Activated effector memory CD4-positive, alpha-beta T cell treated with Interleukin-2 at 50 U/mL for 16 hours (primary cell): ENCODE results near the gene OR10A5.
"Not testable (repeated sequence)": the region's sequence is repeated elsewhere in the genome, so short reads cannot be mapped to it uniquely, and the experiment has no call there.

Source experiments
- DNase-seq: peaks from one replicate; pipeline ENCODE4 v3.0.0-alpha.2; 2020

The OR10A5 gene, protein sequence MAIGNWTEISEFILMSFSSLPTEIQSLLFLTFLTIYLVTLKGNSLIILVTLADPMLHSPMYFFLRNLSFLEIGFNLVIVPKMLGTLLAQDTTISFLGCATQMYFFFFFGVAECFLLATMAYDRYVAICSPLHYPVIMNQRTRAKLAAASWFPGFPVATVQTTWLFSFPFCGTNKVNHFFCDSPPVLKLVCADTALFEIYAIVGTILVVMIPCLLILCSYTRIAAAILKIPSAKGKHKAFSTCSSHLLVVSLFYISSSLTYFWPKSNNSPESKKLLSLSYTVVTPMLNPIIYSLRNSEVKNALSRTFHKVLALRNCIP

GRCh38 chr11:6845383-6845782 lies at the start of gene OR10A5:
Gene OR10A5 (plus strand): TSS chr11:6845683. CDS start chr11:6845683, 0 bp downstream.
- DNase-seq: no peak

DNA sequence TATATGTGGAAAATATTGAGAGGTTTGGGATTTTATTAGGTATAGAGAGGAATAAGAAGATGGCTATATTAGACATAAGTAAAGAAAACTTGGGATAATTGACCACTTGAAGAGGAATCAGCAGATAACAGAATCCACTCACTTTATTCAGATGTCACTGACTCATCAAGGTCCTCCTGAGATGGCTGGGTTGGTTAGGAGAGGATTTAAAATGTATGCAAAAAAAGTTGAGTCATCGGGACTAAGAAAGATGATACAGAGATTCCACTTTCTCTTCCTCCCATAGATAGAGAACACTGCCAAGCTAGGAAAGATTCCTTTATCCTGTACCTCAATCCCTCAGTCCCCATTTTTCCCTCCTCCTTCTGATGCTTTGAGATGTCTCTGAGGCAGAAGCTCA lies 46.1 kb upstream of the OR10A5 start, which contains the start of gene OR6A2:
Gene OR6A2 (minus strand): TSS at position 288 of the 400 bp plus-strand sequence. CDS start 3,981 bp downstream, outside the sequence.
- DNase-seq: no peak

DNA sequence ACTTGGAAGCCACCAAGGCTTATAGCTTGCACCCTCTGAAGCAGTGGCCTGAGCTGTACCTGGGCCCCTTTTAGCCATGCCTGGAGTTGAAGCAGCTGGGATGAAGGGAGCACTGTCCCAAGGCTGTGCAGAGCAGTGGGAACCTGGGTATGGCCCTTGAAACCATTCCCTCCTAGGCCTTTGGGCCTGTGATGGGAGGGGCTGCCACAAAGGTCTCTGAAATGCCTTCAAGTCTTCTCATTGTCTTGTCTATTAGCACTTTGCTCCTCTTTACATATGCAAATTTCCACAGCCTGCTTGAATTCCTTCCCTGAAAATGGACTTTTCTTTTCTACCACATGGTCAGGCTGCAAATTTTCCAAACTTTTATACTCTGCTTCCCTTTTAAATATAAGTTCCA lies 44.4 kb upstream of the OR10A5 start:
- not testable (repeated sequence) for DNase-seq

DNA sequence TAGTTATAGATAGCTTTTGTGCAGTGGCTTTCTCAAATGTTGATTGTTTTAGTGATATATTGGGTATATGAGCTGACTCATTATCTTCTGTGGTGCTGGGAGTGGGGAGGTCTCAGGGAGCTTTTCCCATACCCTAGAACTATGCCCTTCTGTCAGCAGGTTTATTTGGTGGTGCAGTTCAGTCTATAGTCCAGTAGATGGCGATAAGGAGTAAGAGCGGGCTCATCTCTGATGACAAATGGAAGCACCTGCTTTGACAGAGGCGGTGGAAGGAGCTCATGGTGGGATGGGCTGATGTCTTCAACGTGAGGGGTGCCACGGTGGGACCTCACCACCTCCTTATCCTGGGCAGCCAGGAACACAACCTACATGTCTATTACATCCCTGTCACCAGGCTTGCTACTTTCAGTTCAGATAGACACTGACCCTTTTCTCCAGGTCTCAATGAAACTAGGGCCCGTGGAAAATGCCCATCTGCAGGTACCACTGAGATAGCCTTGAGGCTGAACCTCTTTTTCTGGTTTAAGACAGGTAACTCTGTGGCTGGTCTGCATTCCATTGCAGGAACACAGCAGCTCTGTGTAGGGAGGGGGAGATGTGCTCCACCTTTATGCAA lies 33.0 kb upstream of the OR10A5 start:
- no peak for DNase-seq

DNA sequence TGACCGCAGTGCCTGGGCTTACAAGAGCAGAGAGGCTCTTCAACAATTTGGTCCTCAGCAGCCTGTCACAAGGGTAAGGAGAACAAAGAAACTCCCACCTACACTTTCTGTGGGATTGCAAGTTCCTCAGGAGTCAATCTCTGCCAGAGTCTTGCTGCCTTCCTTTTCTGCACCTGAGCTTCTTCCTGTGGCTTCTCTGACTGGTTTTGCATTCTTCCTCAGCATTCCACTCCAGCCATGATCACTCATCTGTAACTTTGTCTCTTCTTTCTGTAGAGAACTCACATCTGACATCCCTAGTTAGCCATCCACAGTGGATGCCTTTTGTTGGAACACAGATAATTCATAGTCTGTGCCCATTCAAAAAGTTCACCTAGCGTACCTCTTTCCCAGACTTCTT lies 31.8 kb upstream of the OR10A5 start:
- DNase-seq: no peak

DNA sequence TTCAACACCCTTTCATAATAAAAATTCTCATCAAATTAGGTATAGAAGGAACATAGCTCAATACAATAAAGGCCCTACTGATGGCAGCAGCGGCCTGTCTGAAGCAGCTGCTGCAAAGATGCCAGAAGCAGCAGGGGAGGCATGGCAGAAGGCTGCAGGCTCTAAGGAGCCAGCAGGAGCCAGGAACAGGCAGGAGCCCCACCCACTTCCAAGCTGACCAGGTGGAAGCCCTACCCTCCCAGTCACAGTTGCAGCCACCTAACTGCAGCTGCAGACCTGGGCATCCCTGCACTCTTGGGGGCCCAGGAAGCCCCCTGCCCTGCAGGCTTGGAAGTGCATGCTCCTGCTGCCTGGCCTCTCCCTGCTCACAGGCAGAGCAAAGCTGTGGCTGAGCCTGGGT lies 27.8 kb upstream of the OR10A5 start:
- DNase-seq: no peak

- no peak for DNase-seq
Measured at GRCh38 chr11:6818967-6819366, 26.5 kb upstream of the OR10A5 start.

DNA sequence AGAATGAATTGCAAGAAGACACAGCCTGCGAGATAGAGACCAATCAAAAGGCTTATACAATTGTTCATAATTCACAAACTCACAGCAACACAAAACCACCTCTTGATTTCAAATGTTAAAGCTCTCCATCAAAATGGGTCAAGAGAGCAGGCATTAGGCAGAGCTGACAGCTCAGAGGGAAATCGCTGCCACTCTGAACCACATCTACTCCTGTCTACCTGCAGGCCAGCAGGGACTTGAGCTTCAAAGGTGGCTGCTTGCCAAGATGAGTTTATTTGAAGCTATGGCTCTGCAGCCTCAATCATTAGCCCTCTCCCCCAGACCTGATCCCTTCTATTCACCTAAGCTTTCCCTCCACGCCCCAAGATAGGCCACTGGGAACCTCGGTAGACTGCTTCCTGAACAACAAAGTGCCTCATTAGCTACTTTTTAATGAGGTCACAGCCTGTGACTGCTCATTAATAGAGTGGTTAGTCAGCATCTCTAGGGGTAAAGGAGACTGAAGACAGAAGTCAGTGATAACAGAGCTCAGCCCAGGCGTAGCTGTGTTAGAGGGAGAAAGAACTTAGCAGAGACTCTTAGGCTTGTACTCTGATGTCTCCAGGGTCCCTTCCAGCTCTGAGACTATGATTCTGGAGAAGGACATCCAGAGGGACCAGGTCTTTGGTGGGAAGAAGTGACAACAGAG lies 21.2 kb upstream of the OR10A5 start:
- no peak for DNase-seq

DNA sequence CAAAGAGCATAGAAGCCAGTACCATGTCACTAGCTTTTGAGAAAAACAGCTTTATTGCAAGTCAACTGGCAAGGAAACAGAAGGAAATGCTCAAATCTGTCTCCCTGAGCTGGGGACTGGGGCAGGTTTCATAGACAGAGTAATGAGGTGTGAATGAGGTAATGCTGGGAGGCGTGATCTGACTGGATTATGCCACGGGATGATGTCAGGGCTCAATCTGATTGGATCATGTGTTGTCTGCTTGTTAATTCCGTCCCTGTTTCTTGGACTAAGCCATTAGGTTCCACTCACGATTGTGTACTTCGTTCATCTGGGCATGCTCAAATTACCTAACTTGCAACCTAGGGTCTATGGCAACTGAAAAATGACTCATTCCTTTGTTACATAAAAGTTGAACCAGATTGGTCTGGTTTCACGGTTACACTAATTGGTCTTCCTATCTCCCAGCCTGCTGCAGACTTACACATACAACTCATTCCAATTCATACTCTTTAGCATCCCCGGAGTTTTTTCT lies 20.2 kb upstream of the OR10A5 start:
- no peak for DNase-seq

- DNase-seq: no peak
Measured at GRCh38 chr11:6828103-6828502, 17.4 kb upstream of the OR10A5 start.

- DNase-seq: no peak
Measured at GRCh38 chr11:6833356-6833755, 12.1 kb upstream of the OR10A5 start.

GRCh38 chr11:6834021-6834420 lies 11.5 kb upstream of the OR10A5 start:
- no peak for DNase-seq

- DNase-seq: no peak
Measured at GRCh38 chr11:6841694-6842093, 3.8 kb upstream of the OR10A5 start.

DNA sequence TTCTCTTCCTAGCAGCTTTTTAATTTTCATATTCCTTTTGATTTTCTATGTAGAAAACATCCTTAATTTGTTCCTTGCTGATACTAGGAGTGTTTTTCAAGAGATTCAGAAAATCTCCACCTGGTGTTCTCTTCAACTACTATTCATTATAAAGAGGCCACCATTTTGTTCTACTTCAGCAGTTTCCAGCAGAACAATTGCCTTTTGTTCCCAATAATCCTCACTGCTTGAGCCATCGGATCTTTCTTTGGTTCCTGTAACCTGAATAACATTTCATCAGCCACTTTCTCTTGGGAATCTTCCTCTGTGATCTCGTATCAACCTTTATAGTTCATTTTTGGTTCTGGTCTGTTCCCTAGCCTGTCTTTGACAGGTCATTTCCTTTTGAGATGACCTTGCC lies 1.8 kb upstream of the OR10A5 start:
- DNase-seq: no peak

DNA sequence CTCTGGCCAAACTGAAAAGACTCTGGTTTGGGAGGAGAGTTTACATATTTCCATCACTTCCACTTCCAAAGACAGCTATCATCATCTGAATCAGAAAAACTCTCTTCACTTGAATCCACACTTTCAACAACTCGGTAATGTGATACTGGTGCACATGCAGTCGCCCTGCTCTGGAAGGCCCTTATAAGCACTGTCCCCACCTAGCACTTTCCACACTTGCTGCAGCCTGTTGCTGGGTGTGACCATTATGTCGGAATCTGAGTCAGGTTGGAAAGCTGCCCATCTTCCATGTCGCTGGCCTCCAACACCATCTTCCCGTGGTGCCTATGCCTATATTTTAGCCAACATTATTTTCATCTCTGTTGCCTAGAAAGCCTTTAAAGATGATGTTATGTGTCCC lies 1.1 kb upstream of the OR10A5 start:
- no peak for DNase-seq

- DNase-seq: no peak
Measured at GRCh38 chr11:6850526-6850925, 5.0 kb downstream of the OR10A5 start.

GRCh38 chr11:6854801-6855200 lies 9.3 kb downstream of the OR10A5 start:
- not testable (repeated sequence) for DNase-seq

DNA sequence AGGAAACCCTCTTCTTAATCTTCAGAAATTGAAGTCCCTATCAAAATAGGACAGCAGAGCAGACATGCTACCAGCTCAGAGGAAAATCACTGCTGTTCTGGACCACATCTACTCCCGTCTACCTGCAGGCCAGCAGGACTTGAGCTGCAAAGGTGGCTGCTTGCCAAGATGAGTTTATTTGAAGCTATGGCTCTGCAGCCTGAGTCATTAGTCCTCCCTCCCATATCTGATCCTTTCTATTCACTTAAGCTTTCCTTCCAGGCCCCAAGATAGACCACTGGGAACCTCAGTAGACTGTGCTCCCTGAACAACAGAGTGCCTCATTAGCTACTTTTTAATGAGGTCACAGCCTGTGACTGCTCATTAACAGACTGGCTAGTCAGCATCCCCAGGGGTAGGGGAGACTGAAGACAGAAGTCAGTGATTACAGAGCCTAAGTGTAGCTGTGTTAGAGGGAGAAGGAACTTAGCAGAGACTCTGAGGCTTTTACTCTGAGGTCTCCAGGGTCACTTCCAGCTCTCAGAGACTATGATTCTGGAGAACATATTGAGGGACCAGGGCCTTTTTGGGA lies 10.6 kb downstream of the OR10A5 start:
- no peak for DNase-seq

- DNase-seq: no peak
Measured at GRCh38 chr11:6856871-6857270, 11.4 kb downstream of the OR10A5 start.

DNA sequence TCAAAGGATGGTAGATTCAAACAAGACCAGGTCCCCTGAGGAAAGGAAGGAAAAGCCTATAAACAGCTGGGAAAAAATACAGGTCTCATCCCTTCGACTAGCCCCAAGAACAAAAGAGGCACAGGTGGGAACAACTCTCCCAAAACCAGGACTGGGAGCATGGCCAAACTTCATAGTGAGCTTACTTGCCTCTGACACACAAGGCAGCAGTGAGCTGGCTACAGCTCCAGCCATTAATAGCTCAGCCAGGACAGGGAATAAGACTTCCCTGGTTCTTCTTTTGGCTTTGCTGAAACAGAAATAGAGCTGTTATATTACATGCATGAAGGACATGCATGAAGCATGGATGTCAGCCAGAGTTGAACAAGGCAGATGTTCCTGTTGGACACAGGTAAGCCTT lies 17.5 kb downstream of the OR10A5 start, which contains the start of gene OR10A2:
Gene OR10A2 (plus strand): TSS at position 97 of the 400 bp plus-strand sequence. CDS start 6,698 bp downstream, outside the sequence.
- no peak for DNase-seq

- DNase-seq: no peak
Measured at GRCh38 chr11:6864438-6864837, 19.0 kb downstream of the OR10A5 start.

GRCh38 chr11:6871278-6871677 lies 25.8 kb downstream of the OR10A5 start:
- DNase-seq: no peak

DNA sequence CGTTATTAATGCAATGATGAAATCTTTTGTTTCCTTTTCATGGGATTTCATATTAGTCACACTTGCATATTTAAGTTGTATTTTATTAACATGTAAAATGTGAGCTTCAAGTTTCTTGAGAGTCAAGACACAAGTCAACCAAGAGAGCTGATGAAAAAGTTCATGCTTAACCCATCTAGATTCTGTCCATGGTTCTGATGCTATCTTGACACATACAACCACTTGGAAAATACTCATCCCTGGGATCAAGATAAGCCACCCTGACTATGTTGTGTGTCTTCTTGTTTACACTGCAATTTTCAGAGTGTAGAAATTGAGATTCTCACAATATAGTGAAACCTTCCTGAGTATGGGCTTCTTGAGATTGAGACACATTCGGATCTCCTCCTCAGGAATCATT lies 30.3 kb downstream of the OR10A5 start:
- DNase-seq: no peak
